Heart right ventricle (tissue), 16 donors: ENCODE results near the gene TIGD7. TPM values are rescaled to one million over a fixed set of nuclear protein-coding genes. Genes with fewer than 3 reads are reported as not detected.

ENCODE experiments used
- ATAC-seq, 8 donors: fragments of 200-7000 bp; cut with Tn5 transposase; one replicate each; pipeline ENCODE4 v1.9.1; 2020; ENCODE audit warnings: mild to moderate bottlenecking in 8 of 8, moderate library complexity in 8 of 8, moderate number of reproducible peaks in 1 of 8
- DNase-seq, 2 donors: peaks; one replicate each; pipeline ENCODE4 v3.0.0-alpha.2; 2020
- H3K27ac ChIP-seq, 10 donors: fragments of 200-600 bp; sonication (generic) in 2 of 10; one replicate each; pipeline versions ENCODE4 v1.5.0 to v1.8.0; 2020 to 2022; ENCODE audit warnings: mild to moderate bottlenecking in 3 of 10
- H3K27me3 ChIP-seq, 7 donors: fragments of 200-600 bp; one replicate each; pipeline ENCODE4 v1.8.0; 2021 to 2022; ENCODE audit warnings: mild to moderate bottlenecking in 2 of 7
- H3K36me3 ChIP-seq, 9 donors: fragments of 200-600 bp; sonication (generic) in 1 of 9; one replicate each; pipeline versions ENCODE4 v1.5.0 to v1.8.0; 2020 to 2022; ENCODE audit warnings: mild to moderate bottlenecking in 2 of 9
- H3K4me1 ChIP-seq, 9 donors: fragments of 200-600 bp; sonication (generic) in 1 of 9; one replicate each; pipeline versions ENCODE4 v1.5.0 to v1.8.0; 2020 to 2022; ENCODE audit warnings: mild to moderate bottlenecking in 4 of 9
- H3K4me3 ChIP-seq, 10 donors: fragments of 200-600 bp; sonication (generic) in 2 of 10; one replicate each; pipeline versions ENCODE4 v1.5.0 to v1.8.0; 2020 to 2022; ENCODE audit warnings: mild to moderate bottlenecking in 7 of 10, moderate library complexity in 2 of 10
- H3K9me3 ChIP-seq, 11 donors: fragments of 200-600 bp in 10 of 11; sonication (generic) in 2 of 11; one replicate each; pipeline versions ENCODE4 v1.5.0 to v1.8.0; 2013 to 2022; ENCODE audit warnings: mild to moderate bottlenecking in 2 of 11, control low read depth in 1 of 11, moderate library complexity in 1 of 11
- WGBS, 2 donors: extraction: QIAGEN DNeasy Blood & Tissue Kit; methylation state at CpG; one replicate each; pipeline ENCODE4 v1.1.7; 2013; ENCODE audit warnings: inconsistent platforms in 1 of 2; 5-methylcytosine and 5-hydroxymethylcytosine counted together
- intact Hi-C, 10 donors: fragments of 100-400 bp; cut with DNase I; formaldehyde crosslinking; loops; one replicate each; pipeline versions ENCODE4 v1.11.1 to v1.14.2; 2022
- polyA plus RNA-seq, 2 donors: library from polyadenylated mRNA; stranded (reverse); fragments of 200-250 nt; gene quantifications; one replicate each; pipeline ENCODE4 v1.2.3, GENCODE V29; 2013
- total RNA-seq, 10 donors: library from RNA; stranded (reverse); fragmentation: NEBNext Ultra II Directional in 3 of 10; extraction: Animal tissue kit (Norgen Biotek cat#: 25700) in 3 of 10; gene quantifications; one replicate each; pipeline versions ENCODE4 v1.2.1 to v1.2.4, GENCODE V29; 2021 to 2023
- TF ChIP-seq, protein P1 (sequence below), 9 donors: fragments of 200-600 bp; sonication (generic) in 2 of 9; IDR thresholded peaks; one replicate each; pipeline versions ENCODE4 v1.5.0 to v1.8.0; 2021 to 2022; ENCODE audit warnings: antibody characterized with exemption in 9 of 9, mild to moderate bottlenecking in 5 of 9, moderate library complexity in 1 of 9
- donor health status: Arrhythmogenic right ventricular cardiomyopathy.
- donor health status: ischemic (EF 13 %, LVEDD 7.1; RV severe dilation, severe dysfunction).
- donor health status: healthy with polysubstance abuse.
- donor health status: DM: no; HTN: yes; CAD: no.
- donor health status: DM: no; HTN: no; CAD: no.
- donor health status: ischemic (EF 25% LVEDD 6.9; RV normal size, moderate dysfunction).
- donor health status: ischemic (EF 25% LVEDD 5.7; RV mildly dilated, moderate dysfunction).
- donor health status: healthy.
- donor health status: DM: yes; HTN: yes; CAD: no.
- donor health status: Ischemic cardiomyopathy.
- donor health status: ischemic (EF 35%, LVEDD 5.7; RV mildly dilated, moderate dysfunction).
- donor health status: nonischemic (EF 11% LVEDD 7.7; RV severe dilation, severe dysfunction).
- donor health status: DM: yes; HTN: yes; CAD: no.
- donor health status: PGD.
- donor health status: ischemic (EF 29% LVEDD 5.4; RV normal size, mild dysfunction).
- donor health status: nonischemic (EF 23%, LVEDD 6.1; RV moderate dilation, normal function).

The TIGD7 gene
- total and polyA plus RNA-seq, 12 donors, result 4.7 to 11.2 (median 8.3) TPM

DNA sequence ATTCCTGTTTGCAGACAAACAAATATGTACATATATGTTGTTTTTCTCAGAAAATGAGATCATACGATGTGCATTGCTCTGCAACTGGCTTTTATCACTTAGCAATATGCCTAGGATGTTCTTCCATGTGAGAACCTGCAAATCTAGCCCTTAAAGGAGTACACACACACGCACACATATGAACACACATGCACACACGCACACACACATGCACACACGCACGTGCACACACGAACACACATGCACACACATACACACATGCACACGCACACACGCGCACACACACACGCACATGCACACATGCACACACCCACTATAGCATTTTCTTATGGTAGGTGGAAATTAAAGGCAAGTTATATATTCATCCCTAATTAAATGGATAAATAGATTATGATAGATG, 42.4 kb upstream of the TIGD7 start:
- H3K36me3 ChIP-seq, result no peaks in the 10 kb centered on the region
- H3K4me1 ChIP-seq, result peaks cover 0 to 12% (median 0%) of the 10 kb centered on the region in 9 donors
- no peaks in the 10 kb centered on the region for H3K27me3 ChIP-seq
- TF ChIP-seq, protein P1, sequence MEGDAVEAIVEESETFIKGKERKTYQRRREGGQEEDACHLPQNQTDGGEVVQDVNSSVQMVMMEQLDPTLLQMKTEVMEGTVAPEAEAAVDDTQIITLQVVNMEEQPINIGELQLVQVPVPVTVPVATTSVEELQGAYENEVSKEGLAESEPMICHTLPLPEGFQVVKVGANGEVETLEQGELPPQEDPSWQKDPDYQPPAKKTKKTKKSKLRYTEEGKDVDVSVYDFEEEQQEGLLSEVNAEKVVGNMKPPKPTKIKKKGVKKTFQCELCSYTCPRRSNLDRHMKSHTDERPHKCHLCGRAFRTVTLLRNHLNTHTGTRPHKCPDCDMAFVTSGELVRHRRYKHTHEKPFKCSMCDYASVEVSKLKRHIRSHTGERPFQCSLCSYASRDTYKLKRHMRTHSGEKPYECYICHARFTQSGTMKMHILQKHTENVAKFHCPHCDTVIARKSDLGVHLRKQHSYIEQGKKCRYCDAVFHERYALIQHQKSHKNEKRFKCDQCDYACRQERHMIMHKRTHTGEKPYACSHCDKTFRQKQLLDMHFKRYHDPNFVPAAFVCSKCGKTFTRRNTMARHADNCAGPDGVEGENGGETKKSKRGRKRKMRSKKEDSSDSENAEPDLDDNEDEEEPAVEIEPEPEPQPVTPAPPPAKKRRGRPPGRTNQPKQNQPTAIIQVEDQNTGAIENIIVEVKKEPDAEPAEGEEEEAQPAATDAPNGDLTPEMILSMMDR (IDR thresholded peaks at IDR 0.05), result no peak
- intact Hi-C loops, result no loop called here
- ATAC-seq (no peak), DNase-seq (no peak)
- H3K9me3 ChIP-seq, result peaks cover 0 to 7% (median 0%) of the 10 kb centered on the region in 11 donors
- H3K4me3 ChIP-seq, result no peak overlapping the region
- H3K27ac ChIP-seq, result no peak overlapping the region
- WGBS, 2 donors, result 72 to 82% methylated on average over 10 of the region's 10 CpGs

DNA sequence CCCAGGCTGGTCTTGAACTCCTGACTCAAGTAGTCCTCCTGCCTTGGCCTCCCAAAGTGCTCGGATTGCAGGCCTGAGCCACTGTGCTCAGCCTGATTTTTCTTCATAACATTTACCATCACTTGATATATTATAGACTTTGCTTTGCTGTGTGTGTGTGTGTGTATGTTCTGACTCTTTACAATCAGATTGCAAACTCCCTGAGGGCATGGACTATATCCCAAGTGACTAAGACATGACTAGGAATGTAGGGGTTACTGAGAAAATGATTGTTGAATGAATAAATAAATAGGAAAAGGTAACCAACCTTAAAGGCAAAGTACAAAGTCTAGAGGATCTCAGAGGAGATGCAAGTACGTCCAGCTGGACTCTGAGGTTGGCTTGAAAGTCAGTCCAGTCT, 40.8 kb upstream of the TIGD7 start:
- Histone ChIP-seq H3K36me3 (no peaks in the 10 kb centered on the region), H3K27me3 (no peaks in the 10 kb centered on the region), H3K4me3 (no peak overlapping the region), H3K27ac (no peak overlapping the region), H3K9me3 (no peaks in the 10 kb centered on the region), H3K4me1 (peaks cover 0 to 12% (median 0%) of the 10 kb centered on the region in 9 donors)
- 63 to 72% methylated on average over 2 of the region's 2 CpGs for WGBS, 2 donors
- ATAC-seq (no peak), DNase-seq (no peak)
- intact Hi-C loops, result no loop called here
- TF ChIP-seq, protein P1 (IDR thresholded peaks at IDR 0.05), result no peak

DNA sequence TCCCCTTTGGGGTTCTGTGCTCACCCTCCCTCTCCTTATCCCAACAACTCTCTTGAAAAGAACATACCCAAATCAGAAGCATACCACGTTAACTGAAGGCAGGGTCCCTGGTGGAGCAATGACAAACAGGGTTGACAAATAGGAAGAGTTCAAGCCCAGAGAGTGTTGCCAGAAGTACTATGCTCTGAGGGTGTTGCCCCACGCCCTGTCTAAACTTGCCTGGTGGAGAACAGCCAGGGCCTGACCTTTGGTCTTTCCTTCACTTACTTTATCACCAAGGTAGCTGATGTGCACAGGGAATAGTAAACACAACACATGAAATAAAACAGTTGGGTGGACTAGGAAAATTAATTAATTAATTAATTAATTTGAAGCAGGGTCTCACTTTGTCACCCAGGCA, 23.4 kb upstream of the TIGD7 start:
- TF ChIP-seq, protein P1 (IDR thresholded peaks at IDR 0.05), result no peak
- 50 to 65% methylated on average over 2 of the region's 2 CpGs for WGBS, 2 donors
- peaks cover 0 to 68% (median 3%) of the 10 kb centered on the region in 11 donors for H3K9me3 ChIP-seq

DNA sequence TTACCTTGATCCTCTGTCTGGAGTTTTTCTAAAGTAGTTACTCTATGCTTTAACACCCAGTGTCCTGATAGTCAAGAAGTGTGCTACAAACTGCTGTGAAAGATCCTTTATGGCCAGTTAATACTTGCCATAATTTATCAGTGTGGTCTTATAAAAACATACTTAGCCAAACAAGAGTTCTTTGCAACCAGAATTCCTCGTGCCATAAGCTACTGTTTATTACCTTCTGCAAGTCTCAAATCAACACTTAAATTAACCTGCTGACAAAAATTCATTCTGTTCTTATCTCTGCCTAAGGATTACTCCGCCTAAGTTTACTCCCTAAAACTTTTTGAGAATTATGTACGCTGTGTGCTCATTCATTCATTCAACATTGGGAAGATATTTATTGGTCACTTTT, 22.9 kb upstream of the TIGD7 start:
- DNase-seq (no peak), ATAC-seq (no peak)
- H3K4me3 ChIP-seq, result no peak overlapping the region
- WGBS, 2 donors, result 46 to 55% methylated on average over 3 of the region's 3 CpGs
- H3K36me3 ChIP-seq, result no peaks in the 10 kb centered on the region
- no peaks in the 10 kb centered on the region for H3K27me3 ChIP-seq
- no peaks in the 10 kb centered on the region for H3K4me1 ChIP-seq
- H3K27ac ChIP-seq, result no peak overlapping the region
- H3K9me3 ChIP-seq, result peaks cover 0 to 68% (median 0%) of the 10 kb centered on the region in 11 donors
- TF ChIP-seq, protein P1 (IDR thresholded peaks at IDR 0.05), result no peak
- intact Hi-C loops, result no loop called here

More for the DNA sequence above, 23.4 kb upstream of the TIGD7 start:
- ATAC-seq (no peak), DNase-seq (no peak)
- no peak overlapping the region for H3K4me3 ChIP-seq
- H3K4me1 ChIP-seq, result no peaks in the 10 kb centered on the region
- H3K36me3 ChIP-seq, result no peaks in the 10 kb centered on the region
- H3K27ac ChIP-seq, result no peak overlapping the region
- intact Hi-C loops, result no loop called here
- H3K27me3 ChIP-seq, result no peaks in the 10 kb centered on the region
